NOMO-1 treated with dmso at 0.1 percent for 144 hours (cell line): ENCODE measurements around the gene TTC17.
"Not testable (repeated sequence)": the region's sequence is repeated elsewhere in the genome, so short reads cannot be mapped to it uniquely, and the experiment has no call there.

Experiments used
- DNase-seq: peaks from one replicate; lab custom pipeline; 2025; ENCODE audit not compliant: unreplicated experiment; lab: John Stamatoyannopoulos, UW

TTC17 gene

GRCh38 chr11:43358801-43359421 lies at the start of gene TTC17:
Gene TTC17 (plus strand): TSS chr11:43358920. CDS start chr11:43358955, 35 bp downstream.
- peak; percentile 89 for DNase-seq

- peak; percentile 94 for DNase-seq
Measured at GRCh38 chr11:43311791-43312607, 46.7 kb upstream of the TTC17 start, which contains the start of gene API5. Gene API5 (plus strand): TSS chr11:43311996. CDS start chr11:43312128, 132 bp downstream.

DNA sequence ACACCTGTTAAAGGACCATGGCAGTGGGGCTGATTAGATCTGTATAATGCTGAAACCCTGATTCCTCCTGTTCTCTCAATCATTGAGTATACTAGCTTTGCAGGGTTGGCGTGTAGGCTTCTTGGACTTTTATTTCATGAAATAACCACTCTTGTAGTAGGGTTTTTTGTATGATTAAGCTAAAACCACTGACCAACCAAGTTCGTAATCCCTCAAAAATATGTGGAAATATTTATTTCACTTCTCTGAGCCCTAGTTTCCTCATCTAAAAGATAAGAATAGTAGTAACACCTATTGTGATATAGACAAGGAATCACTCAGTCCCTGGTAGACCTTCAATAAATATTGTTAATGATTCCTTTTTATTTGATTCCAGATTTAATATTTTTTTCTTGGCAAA lies 42.8 kb upstream of the TTC17 start:
- no peak for DNase-seq

DNA sequence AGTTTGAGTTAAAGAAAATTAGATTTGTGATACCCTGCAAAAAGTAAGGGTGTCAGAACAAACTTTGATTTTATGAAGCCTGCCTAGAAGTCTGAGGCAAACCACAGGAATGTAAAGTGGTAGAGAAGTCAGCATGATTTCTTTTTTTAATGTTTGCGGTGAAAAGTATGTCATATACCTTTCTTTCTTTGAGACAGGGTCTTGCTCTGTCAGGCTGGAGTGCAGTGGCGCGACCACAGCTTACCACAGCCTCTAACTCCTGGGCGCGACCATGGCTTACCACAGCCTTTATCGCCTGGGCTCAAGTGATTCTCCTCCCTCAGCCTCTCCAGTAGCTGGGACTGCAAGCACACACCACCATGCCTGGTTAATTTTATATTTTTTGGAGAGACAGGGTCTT lies 42.3 kb upstream of the TTC17 start:
- DNase-seq = no peak

DNA sequence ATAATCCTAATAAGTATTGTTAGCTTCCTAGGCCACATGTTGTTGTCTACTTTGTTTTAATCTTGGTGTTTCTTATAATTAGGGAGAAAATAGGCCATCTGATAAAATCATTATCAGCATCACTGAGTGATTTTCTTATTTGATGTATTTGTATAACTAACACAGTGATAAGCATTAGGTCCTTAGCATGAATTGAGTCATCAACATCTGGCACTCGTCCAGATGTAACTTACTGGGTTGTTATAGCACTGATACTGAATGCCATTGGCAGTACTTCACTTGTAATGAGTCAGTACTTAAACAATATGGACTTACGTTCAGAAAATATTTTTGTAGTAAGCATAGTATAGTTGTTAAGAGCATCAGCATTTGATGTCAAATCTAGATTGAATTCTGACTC lies 30.7 kb upstream of the TTC17 start:
- DNase-seq = no peak

GRCh38 chr11:43328482-43328881 lies 30.2 kb upstream of the TTC17 start:
- no peak for DNase-seq

GRCh38 chr11:43341159-43341558 lies 17.6 kb upstream of the TTC17 start:
- DNase-seq = no peak

GRCh38 chr11:43351426-43351825 lies 7.3 kb upstream of the TTC17 start:
- DNase-seq = not testable (repeated sequence)

GRCh38 chr11:43354311-43354710 lies 4.4 kb upstream of the TTC17 start:
- no peak for DNase-seq

DNA sequence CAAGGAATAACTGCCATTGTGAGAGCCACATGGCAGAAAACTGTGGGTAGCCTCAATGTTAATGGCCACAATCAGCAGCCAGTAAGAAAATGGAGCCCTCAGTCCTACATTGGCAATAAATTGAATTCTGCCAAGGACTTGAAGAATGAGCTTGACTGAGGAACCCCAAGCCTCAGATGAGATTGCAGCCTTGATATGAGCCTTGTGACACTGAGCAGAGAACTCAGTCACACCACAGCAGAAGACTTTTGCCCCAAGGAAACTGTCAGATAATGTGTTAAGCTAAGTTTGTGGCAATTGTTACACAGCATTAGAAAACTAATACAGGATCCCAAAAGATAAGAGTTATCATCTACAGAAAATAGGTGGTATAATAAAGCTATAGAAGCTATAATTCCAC lies 2.4 kb upstream of the TTC17 start:
- DNase-seq = no peak

DNA sequence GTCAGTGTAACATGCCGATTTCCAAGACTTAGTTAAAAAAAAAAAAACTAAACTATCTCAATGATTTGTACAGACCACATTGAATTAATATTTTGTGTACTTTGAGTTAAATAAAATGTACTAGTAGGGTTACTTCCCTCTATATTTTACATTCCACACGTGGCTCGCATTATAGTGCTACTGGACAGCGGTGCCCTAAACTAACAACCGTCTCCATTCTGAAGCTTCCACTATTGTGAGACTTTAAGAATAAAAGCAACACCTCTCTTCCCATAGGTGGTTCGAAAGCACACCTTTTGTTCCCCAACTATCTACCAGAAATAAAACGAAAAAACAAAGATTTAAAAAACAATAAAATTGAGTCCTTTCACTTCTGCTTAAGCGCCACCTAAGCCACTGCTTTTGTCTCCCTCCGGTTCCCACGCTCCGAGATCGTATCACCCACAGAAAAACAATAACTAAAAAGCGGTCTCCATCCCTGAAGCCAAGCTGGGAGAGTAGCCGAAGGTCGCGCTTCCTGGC lies 380 bp upstream of the TTC17 start:
- DNase-seq = no peak

DNA sequence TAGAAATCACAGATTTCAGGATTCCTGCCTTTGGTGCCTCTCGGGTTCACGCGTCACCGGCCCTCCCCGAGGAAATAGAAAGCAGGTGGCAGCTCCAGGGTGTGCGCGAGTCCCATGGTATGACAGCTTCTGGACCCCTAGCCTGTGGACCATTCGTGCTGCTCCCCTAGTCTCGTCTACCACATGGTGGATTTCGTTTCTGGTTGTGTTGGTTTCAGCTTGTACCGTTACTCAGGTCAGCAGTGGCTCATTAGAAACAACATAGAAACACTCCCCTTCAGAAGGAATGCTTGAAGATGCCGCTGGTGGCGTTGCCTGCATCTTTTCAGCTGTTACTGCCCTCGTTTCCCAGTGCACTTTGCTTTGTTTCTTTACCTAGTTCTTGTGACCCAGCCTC lies 700 bp downstream of the TTC17 start:
- no peak for DNase-seq

DNA sequence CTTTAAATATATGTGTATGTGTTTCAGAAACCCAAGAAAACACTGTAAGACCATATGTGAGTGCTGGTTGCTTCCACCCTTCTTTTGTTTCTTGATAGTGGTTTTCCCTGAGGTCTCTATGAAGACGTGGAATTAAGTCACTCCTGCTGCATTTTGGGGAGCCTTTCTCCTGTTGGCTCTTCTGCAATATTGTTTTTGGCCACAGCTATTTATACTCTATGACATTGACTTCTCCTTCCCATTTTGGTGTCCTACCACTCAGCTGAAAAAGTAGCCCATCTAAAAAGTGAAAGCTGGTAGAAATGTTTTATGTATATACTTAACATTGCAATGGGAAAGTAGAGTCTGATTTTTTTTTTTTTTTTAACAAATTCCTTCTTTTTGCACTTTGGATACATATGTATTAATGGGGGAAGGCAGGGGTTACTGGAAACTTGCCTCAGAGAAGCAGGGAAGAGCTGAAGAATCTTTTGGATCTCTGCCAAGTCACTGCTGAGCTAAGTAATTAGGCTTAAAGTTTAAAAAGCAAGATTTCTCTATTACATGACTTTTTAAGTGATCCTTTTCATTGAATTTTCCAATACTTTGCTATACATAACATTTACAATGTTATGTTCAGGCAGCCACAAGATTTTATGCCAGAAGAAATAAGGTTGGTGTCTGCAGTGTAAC lies 1.8 kb downstream of the TTC17 start:
- peak; percentile 31 for DNase-seq

DNA sequence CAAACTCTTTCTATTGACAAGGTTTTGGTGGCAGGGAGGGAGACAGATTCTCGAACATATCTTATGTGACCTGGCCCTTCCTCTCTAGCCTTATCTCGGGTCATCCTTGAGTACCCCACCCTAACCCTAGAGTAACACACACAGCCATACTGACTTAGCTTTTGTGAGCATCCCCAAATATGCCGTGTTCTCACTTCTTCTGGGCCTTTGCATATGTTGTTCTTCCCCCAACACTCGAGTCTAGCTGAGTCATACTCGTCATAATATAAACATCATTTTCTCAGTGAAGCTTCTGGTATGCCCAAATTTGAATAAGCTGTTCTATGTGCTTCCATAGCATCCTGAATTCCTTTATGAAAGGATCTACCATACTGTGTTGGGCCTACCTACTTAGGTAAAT lies 8.0 kb downstream of the TTC17 start:
- DNase-seq = no peak

GRCh38 chr11:43367382-43368178 lies 8.9 kb downstream of the TTC17 start:
- DNase-seq = no peak

- no peak for DNase-seq
Measured at GRCh38 chr11:43376065-43376464, 17.3 kb downstream of the TTC17 start.

GRCh38 chr11:43376594-43376993 lies 17.9 kb downstream of the TTC17 start:
- DNase-seq = no peak

DNA sequence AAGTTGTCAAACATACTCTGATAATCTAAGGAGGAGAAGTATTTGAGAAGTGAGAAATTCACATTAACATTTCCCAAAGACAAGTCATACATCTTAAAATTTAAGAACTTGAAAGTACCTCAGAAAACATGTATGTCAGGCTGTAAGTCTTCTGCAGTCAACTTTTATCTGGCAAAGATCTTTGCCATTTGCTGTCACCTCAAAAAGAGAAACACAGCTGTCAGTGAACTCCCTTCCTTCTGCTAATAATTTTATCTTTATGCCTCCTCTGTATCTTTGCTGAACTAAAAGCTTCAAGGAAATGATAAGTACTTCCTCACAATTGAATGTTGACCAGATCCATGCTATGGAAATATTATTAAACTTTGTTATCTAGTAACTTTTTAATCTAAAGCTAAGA lies 18.7 kb downstream of the TTC17 start:
- no peak for DNase-seq

DNA sequence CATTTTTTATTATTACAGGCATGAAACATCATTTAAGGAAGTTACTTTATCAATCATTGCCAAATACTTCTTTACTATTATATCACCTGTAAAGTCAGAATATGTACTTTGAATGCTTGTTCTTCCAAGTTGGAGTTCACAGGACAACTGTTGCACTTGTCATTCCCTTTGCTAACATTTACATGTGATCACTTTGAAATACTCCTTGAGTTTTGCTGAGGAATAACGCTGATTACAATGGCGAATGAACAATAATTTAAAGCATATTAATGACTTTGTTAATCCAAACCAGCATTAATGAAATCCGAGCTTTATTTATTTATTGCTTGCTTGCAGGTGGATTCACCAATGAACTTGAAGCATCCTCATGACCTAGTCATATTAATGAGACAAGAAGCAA lies 20.2 kb downstream of the TTC17 start:
- no peak for DNase-seq

GRCh38 chr11:43381802-43382201 lies 23.1 kb downstream of the TTC17 start:
- no peak for DNase-seq

DNA sequence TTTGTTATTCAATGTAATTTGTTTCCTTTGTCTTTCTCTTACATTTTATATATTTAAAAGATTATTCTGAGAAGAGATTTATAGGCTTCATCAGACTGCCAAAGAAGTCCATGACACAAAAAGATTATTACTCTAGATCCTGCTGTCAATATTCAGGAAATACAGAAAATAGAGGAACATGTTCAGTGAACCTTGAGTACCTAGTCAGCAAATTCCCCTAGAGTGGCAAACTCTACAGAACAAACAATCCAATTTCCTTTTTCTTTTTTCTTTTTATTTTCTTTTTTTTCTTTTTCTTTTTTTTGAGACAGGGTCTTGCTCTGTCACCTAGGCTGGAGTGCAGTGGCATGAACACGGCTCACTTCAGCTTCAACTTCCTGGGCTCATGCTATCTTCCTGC lies 23.9 kb downstream of the TTC17 start:
- no peak for DNase-seq
